Stimulated activated CD8-positive, alpha-beta memory T cell treated with anti-CD3 and anti-CD28 coated beads, Interleukin-12 subunit alpha, Interleukin-12 subunit beta, amount 100 ng/mL, for 1 hour (primary cell): ENCODE data around the gene TPGS2.
"Not testable (repeated sequence)": the region's sequence is repeated elsewhere in the genome, so short reads cannot be mapped to it uniquely, and the experiment has no call there.

Experiments used
- DNase-seq: peaks from one replicate; pipeline ENCODE4 v3.0.0-alpha.2; 2020; ENCODE audit warnings: low read depth

Gene TPGS2

GRCh38 chr18:36775396-36775795, 53.4 kb downstream of the TPGS2 start:
- DNase-seq = no peak

DNA sequence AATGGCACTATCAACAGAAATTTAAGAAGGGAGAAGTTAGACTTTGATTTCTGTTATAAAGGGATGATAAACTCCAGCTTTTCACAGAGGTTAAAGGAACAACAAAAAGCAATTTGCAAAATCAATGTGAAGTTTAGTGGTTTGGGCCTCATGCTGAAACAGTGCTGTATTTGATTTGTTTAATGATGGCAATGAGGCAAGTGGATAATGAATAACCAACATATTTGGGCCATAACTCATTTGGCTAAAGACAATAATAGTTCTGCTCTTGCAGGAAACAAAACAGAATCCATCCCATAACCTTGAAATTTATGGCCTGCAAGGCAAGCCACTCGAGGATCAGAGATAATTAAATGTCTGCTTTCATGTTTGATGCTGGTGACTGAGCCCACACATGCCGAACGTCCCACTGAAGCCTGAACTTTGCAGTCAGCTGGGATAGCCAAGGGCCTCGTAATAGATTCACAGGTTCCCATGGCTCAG, 56.5 kb downstream of the TPGS2 start:
- no peak for DNase-seq

DNA sequence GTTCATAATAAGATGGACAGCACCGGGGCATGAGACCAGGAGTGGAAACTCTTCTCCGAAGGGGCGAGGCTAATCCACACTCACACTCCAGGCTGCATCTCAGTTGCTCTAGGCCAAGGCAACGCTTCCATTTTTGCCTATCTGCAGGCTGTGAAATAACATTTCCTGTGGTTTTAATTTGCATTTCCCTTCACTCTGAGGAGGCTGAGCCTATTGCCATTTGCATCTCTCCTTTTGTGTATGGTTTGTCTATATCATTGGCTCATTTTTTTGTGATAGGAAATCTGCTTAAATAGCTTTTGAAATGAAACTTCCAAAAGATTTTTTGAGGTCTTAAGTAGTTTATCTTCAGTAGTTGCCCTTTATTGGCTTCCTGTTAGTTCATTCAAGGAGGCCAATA, 57.6 kb downstream of the TPGS2 start:
- no peak for DNase-seq

GRCh38 chr18:36770315-36770946, 58.4 kb downstream of the TPGS2 start:
- no peak for DNase-seq

DNA sequence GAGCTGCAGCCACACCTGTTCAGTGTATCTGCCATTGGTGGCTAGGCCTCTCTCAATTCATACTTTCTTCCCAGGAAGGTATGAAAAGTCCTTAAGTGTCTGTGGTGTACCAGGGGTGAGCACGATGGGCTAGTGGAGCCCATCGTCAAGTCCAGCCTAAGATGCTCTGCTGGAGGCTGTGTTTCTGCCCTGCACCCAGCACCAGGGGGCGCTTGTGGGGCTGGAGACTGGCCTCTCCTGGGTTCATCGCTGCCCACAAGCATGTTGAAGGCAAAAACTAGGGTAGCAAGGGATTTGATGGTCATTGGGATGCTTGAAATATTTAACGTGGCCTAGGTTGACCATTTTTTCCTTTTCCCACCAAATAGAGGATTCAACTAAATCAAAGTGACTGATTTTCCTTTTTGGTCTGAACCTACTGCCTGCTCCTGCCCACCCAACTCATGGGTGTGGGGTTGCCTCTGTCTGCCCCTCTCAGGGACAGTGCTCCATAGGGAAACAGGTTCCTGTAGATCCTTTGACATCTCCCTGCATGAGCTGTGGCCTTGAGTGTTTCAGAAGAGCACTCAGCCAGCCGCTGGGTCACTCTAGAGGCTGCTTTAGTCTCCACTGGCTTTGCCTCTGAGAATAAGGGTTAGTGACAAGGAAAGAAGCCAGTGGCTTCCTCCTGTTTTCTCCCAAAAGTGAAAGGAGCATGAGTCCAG, 59.0 kb downstream of the TPGS2 start:
- DNase-seq = no peak

GRCh38 chr18:36769172-36769571, 59.6 kb downstream of the TPGS2 start:
- no peak for DNase-seq

DNA sequence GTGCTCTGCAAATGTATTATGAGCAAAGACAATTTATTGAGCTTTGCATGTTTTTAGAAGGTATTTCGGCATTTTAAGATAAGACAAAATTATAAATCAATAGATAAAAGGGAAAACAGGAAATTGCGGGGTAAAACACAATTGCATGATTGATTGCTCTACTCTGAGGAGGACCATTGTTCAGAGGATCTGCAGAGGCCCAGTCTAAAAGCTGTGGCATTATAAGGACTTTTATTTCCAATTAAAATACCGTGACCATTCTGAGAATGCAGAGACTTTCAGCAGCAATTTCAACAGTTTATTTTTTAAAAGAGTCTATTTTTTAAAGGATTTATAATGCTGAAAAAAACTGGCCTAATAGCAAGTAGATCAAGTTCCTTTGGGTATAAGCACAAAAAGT, 62.0 kb downstream of the TPGS2 start:
- DNase-seq = no peak

- not testable (repeated sequence) for DNase-seq
Measured at GRCh38 chr18:36762965-36763364, 65.8 kb downstream of the TPGS2 start.

- DNase-seq = no peak
Measured at GRCh38 chr18:36762074-36762473, 66.7 kb downstream of the TPGS2 start.

GRCh38 chr18:36761186-36761698, 67.6 kb downstream of the TPGS2 start:
- no peak for DNase-seq

- no peak for DNase-seq
Measured at GRCh38 chr18:36760598-36760997, 68.2 kb downstream of the TPGS2 start.

GRCh38 chr18:36759167-36759776, 69.5 kb downstream of the TPGS2 start:
- DNase-seq = no peak

- no peak for DNase-seq
Measured at GRCh38 chr18:36758623-36759022, 70.2 kb downstream of the TPGS2 start.

DNA sequence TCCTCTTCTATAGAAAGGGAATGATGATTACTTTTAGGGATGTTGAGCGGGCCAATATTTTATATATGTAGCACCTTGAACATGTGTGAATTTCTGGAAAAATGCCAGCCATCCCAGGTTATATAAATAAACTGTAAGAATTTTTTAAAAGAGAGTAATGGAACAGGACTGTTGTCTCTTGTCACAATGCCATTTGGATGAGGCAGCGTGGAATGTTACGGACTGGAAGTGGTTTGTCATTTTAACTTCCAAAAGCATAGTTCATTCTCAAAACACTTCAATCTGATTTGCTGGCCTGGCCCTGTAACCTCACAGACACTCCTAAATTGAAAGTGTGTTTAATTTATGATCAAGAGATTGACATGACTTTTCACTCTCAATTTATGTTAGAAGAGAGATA, 70.8 kb downstream of the TPGS2 start:
- no peak for DNase-seq

GRCh38 chr18:36757081-36757480, 71.7 kb downstream of the TPGS2 start:
- DNase-seq = no peak

- no peak for DNase-seq
Measured at GRCh38 chr18:36756242-36756641, 72.6 kb downstream of the TPGS2 start.

DNA sequence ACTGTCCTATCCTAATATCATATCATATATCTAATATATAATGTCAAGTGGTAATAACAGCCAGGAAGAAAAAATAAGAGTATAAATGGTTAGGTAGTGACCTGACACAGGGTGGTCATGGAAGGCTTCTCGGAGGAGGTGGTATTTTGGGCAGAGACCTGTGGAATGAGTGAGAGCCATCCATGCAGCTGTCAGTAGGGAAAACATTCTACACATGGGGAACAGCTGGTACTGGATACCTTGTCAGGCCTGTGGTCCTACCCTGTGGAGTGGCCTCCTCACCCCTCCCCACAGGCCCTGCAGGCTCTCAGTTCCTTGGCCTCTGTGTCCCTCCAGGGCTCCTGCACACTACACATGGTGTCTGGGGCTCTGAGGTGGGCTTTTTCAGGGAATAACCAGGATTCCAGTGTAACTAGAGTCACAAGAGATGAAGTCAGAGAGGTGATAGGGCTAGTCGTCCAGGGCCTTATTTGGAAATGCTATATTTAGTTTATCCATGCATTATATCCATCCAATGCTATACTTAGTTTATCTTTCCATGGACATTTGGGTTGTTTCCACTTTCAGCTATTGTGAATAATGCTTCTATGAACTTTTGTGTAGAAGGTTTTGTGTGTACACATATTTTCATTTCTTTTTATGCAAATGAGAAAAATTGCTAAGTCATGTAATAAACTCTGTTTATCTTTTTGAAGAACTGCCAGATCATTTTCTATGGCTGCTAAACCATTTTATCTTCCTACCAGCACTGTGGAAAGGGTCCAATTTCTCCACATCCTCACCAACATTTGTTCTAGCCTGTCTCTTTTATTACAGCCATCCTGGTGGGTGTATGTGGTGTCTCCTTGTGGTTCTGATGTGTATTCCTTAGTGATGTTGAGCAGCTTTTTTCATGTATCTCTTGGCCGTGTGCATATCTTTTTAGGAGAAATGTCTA, 75.6 kb downstream of the TPGS2 start:
- no peak for DNase-seq

DNA sequence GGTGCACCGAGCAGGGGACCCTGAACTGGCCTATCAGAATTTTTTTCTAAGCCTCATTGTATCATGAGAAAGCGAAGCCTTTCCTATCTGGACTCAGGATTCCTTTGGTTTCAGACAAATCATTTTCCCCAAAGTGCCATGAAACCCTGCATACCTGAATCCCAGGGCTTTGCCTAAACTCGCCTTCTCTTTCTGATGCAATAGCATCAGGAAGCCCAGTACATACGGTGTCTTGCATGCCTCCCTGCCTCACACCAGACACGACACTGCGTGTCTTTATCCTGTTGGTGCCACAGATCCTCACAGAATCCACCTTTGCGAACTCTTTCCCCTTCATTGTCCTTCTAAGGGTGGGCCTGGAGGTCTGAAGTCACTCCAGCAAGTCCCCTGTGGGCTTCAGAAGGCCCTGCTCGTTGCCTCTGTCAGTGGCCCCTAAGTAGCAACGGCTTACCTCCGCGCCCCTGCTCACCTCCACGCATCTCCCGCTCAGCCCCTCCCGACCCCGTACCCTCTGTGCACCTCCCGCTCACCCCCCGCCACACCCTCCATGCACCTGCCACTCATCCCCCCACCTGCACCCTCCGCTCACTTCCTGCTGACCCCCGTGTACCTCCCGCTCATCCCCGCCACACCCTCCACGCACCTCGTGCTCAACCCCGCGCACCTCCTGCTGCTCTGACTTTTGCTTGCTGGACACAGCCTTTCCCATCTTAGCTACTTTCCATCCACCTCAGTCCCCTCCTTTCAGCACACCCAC, 83.4 kb downstream of the TPGS2 start:
- no peak for DNase-seq

DNA sequence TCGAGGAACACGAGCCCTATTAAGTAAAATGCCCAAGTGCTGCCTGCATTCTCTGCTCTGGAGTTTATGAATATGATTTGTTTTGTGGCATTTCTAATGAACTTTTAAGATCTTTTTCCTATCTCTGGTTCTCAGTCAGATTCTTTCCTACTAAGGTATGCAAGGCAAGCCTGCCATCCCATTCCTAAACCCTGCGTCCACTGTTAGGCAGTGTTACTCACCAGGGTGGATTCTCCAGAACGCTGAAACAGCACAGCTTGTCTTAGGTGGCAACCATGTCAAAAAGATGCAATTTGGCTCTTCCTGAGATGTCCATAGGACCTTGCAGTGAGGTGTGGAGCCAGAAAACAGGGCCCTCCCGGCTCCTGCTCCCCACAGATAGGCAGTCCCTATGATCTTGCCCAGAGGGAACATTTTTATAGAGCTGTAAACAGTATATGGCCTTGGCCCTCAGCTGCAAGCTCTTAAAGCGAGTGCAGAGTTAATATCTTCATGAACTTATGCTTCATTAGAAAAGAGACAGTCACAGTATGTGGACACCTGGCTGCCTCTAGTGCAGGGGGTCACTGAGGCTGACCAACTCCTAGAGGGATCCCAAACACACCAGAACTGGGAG, 84.4 kb downstream of the TPGS2 start:
- no peak for DNase-seq
